SK-N-SH treated with all-trans-retinoic acid at 6 μM for 48 hours (cell line): Measurements from ENCODE around the gene ETV4.

Source experiments
- ATAC-seq: fragments of 200-7000 bp; cut with Tn5 transposase; 3 replicates; pipeline ENCODE4 v1.9.1; 2020; ENCODE audit warnings: mild to moderate bottlenecking, moderate library complexity
- ARNTL ChIP-seq: fragments of 450-650 bp; formaldehyde crosslinking; IDR thresholded peaks from 2 replicates; pipeline ENCODE4 v1.5.0; 2020; ENCODE audit warnings: low read depth, mild to moderate bottlenecking, moderate library complexity, borderline replicate concordance
- BACH2 ChIP-seq: fragments of 250-450 bp; sonication (Bioruptor Pico); IDR thresholded peaks from 2 replicates; pipeline ENCODE4 v1.9.0; 2021; ENCODE audit warnings: mild to moderate bottlenecking, borderline replicate concordance
- CSDC2 ChIP-seq: fragments of 250-450 bp; sonication (Bioruptor Pico); IDR thresholded peaks from 2 replicates; pipeline ENCODE4 v1.5.0; 2020; ENCODE audit warnings: mild to moderate bottlenecking, moderate library complexity
- ESRRG ChIP-seq: fragments of 250-450 bp; sonication (Bioruptor Pico); IDR thresholded peaks from 2 replicates; pipeline ENCODE4 v1.6.1; 2021; ENCODE audit warnings: mild to moderate bottlenecking
- GLIS3 ChIP-seq: fragments of 250-450 bp; sonication (Bioruptor Pico); IDR thresholded peaks from 2 replicates; pipeline ENCODE4 v1.5.0; 2020; ENCODE audit warnings: mild to moderate bottlenecking, moderate library complexity
- ISL1 ChIP-seq: fragments of 250-450 bp; sonication (Bioruptor Pico); IDR thresholded peaks from 2 replicates; pipeline ENCODE4 v2.1.2; 2022; ENCODE audit warnings: mild to moderate bottlenecking, moderate library complexity
- PPARA ChIP-seq: fragments of 250-450 bp; sonication (Bioruptor Pico); IDR thresholded peaks from 2 replicates; pipeline ENCODE4 v1.5.0; 2020; ENCODE audit warnings: mild to moderate bottlenecking, borderline replicate concordance
- RARB ChIP-seq: fragments of 250-450 bp; sonication (Bioruptor Pico); IDR thresholded peaks from 2 replicates; pipeline ENCODE4 v1.8.0; 2021; ENCODE audit warnings: mild to moderate bottlenecking, moderate library complexity
- SNAI2 ChIP-seq: fragments of 250-450 bp; sonication (Bioruptor Pico); IDR thresholded peaks from 2 replicates; pipeline ENCODE4 v1.5.0; 2020; ENCODE audit warnings: mild to moderate bottlenecking, moderate library complexity
- TCF4 ChIP-seq: fragments of 250-450 bp; sonication (Bioruptor Pico); IDR thresholded peaks from 2 replicates; pipeline ENCODE4 v1.8.0; 2021; ENCODE audit warnings: mild to moderate bottlenecking, moderate library complexity, borderline replicate concordance
- TOX ChIP-seq: fragments of 250-450 bp; sonication (Bioruptor Pico); IDR thresholded peaks from 2 replicates; pipeline ENCODE4 v1.8.0; 2021; ENCODE audit warnings: mild to moderate bottlenecking, moderate library complexity, borderline replicate concordance
- ZC3H10 ChIP-seq: fragments of 250-450 bp; sonication (Bioruptor Pico); IDR thresholded peaks from 2 replicates; pipeline ENCODE4 v1.5.1; 2021; ENCODE audit warnings: mild to moderate bottlenecking, moderate library complexity
- ZFP3 ChIP-seq: fragments of 250-450 bp; sonication (Bioruptor Pico); IDR thresholded peaks from 2 replicates; pipeline ENCODE4 v1.5.0; 2020; ENCODE audit warnings: mild to moderate bottlenecking, moderate library complexity
- ZFP30 ChIP-seq: fragments of 450-650 bp; formaldehyde crosslinking; IDR thresholded peaks from 2 replicates; pipeline ENCODE4 v1.5.0; 2022; ENCODE audit warnings: mild to moderate bottlenecking, moderate library complexity
- ZNF565 ChIP-seq: fragments of 450-650 bp; formaldehyde crosslinking; conservative IDR thresholded peaks from 2 replicates; pipeline ENCODE4 v1.5.0; 2020; ENCODE audit warnings: low read depth, mild to moderate bottlenecking, moderate library complexity
- ZNF70 ChIP-seq: fragments of 450-650 bp; formaldehyde crosslinking; IDR thresholded peaks from 2 replicates; pipeline ENCODE4 v1.5.0; 2020; ENCODE audit warnings: mild to moderate bottlenecking, moderate library complexity
- ZNF8 ChIP-seq: fragments of 450-650 bp; formaldehyde crosslinking; IDR thresholded peaks from 2 replicates; pipeline ENCODE4 v1.5.0; 2020; ENCODE audit warnings: mild to moderate bottlenecking, moderate library complexity
- TF ChIP-seq, protein P1 (sequence below): fragments of 250-450 bp; sonication (Bioruptor Pico); IDR thresholded peaks from 2 replicates; pipeline ENCODE4 v1.8.0; 2021; ENCODE audit warnings: low read depth, mild to moderate bottlenecking, moderate library complexity, borderline replicate concordance
- TF ChIP-seq, protein P2 (sequence below): fragments of 250-450 bp; sonication (Bioruptor Pico); IDR thresholded peaks from 2 replicates; pipeline ENCODE4 v1.5.1; 2020; ENCODE audit warnings: low read depth, mild to moderate bottlenecking, moderate library complexity
- TF ChIP-seq, protein P3 (sequence below): fragments of 250-450 bp; sonication (Bioruptor Pico); IDR thresholded peaks from 2 replicates; pipeline ENCODE4 v1.5.1; 2021; ENCODE audit warnings: mild to moderate bottlenecking, moderate library complexity
- TF ChIP-seq, protein P4 (sequence below): fragments of 250-450 bp; sonication (Bioruptor Pico); IDR thresholded peaks from 2 replicates; pipeline ENCODE4 v1.8.0; 2020; ENCODE audit warnings: mild to moderate bottlenecking, moderate library complexity, borderline replicate concordance

Gene ETV4

DNA sequence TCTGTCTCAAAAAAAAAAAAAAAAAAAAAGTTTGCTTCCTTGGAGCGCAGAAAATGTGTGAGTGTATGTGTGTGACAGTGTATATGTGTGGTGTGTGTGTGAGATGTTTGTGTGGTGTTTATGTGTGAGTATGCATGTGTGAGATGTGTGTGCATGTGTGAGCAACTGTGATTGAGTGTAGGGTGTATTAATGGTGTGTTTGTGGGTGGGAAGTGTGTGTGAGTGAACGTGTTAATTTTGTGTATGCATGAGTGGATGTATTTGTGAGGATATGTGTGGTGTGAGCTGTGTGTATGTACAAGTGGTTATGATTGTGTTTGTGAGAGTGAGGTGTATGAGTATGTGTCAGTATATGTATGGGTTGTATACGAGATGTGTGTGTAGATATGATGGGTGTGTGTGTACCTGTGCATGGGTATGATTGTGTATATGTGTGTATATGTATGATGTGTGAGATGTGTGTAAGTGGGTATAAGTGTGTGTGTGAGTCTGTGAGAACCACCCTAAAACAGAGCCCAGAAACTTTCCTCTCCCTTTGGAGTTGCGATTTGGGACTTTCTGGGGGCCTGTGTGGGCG is 22.5 kb upstream of the ETV4 start:
- ATAC-seq = no peak
- TF ChIP-seq ZFP30 (no peak), BACH2 (CRISPR knock-in tag) (no peak), ZNF8 (CRISPR knock-in tag) (no peak), SNAI2 (CRISPR knock-in tag) (no peak), CSDC2 (CRISPR knock-in tag) (no peak), ZFP3 (CRISPR knock-in tag) (no peak), ESRRG (CRISPR knock-in tag) (no peak), TOX (CRISPR knock-in tag) (no peak), ZNF565 (CRISPR knock-in tag) (no peak), ARNTL (CRISPR knock-in tag) (no peak), TCF4 (CRISPR knock-in tag) (no peak), PPARA (no peak)
- TF ChIP-seq, protein P1, sequence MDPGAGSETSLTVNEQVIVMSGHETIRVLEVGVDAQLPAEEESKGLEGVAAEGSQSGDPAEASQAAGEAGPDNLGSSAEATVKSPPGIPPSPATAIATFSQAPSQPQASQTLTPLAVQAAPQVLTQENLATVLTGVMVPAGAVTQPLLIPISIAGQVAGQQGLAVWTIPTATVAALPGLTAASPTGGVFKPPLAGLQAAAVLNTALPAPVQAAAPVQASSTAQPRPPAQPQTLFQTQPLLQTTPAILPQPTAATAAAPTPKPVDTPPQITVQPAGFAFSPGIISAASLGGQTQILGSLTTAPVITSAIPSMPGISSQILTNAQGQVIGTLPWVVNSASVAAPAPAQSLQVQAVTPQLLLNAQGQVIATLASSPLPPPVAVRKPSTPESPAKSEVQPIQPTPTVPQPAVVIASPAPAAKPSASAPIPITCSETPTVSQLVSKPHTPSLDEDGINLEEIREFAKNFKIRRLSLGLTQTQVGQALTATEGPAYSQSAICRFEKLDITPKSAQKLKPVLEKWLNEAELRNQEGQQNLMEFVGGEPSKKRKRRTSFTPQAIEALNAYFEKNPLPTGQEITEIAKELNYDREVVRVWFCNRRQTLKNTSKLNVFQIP (CRISPR knock-in tag) = no peak
- TF ChIP-seq, protein P2, sequence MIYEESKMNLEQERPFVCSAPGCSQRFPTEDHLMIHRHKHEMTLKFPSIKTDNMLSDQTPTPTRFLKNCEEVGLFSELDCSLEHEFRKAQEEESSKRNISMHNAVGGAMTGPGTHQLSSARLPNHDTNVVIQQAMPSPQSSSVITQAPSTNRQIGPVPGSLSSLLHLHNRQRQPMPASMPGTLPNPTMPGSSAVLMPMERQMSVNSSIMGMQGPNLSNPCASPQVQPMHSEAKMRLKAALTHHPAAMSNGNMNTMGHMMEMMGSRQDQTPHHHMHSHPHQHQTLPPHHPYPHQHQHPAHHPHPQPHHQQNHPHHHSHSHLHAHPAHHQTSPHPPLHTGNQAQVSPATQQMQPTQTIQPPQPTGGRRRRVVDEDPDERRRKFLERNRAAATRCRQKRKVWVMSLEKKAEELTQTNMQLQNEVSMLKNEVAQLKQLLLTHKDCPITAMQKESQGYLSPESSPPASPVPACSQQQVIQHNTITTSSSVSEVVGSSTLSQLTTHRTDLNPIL (CRISPR knock-in tag) = no peak
- TF ChIP-seq, protein P3, sequence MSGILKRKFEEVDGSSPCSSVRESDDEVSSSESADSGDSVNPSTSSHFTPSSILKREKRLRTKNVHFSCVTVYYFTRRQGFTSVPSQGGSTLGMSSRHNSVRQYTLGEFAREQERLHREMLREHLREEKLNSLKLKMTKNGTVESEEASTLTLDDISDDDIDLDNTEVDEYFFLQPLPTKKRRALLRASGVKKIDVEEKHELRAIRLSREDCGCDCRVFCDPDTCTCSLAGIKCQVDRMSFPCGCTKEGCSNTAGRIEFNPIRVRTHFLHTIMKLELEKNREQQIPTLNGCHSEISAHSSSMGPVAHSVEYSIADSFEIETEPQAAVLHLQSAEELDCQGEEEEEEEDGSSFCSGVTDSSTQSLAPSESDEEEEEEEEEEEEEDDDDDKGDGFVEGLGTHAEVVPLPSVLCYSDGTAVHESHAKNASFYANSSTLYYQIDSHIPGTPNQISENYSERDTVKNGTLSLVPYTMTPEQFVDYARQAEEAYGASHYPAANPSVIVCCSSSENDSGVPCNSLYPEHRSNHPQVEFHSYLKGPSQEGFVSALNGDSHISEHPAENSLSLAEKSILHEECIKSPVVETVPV (CRISPR knock-in tag) = no peak

DNA sequence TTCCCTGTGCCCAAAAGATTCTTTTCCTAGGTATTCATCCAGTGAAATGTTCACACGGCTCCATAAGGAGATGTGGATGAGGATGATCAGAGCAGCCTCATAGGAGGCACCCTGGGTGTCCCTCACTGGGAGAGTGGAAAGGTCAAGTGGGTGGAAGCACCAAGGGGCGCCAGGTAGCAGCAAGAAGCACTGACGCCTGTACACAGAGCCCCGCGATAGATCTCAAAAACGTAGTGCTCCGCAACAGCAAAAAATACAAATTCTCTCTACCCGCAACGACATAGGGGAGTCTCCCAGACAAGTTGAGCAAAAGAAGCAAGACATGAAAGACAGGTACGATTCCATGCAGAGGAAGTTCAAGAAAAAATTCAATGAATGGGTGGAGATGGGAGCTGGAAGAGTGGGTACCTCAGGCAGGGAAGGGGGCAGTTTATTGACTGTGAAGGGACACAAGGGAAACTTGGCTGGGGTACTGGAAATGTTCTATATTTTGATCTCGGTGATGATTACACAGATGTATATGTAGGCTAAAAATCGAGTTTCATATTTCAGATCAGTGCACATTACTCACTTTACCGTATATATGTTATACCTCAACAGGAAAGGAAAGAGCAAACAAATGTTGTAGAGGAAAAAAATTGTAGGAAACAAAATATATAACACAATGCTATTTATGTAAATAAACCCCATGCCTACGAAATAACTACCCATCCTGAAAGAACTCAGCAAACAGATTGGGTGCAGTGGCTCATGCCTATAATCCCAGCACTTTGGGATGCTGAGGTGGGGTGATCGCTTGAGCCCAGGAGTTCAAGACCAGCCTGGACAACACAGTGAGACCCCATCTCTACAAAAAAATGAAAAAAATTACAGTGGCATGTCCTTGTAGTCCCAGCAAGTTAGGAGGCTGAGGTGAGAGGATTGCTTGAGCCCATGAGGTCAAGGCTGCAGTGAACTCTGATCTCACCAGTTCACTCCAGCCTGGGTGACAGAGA is 17.8 kb upstream of the ETV4 start:
- no peak for TF ChIP-seq ARNTL (CRISPR knock-in tag)
- TF ChIP-seq ZC3H10 = no peak
- no peak for TF ChIP-seq SNAI2 (CRISPR knock-in tag)
- TF ChIP-seq, protein P3 (CRISPR knock-in tag) = no peak
- TF ChIP-seq, protein P4, sequence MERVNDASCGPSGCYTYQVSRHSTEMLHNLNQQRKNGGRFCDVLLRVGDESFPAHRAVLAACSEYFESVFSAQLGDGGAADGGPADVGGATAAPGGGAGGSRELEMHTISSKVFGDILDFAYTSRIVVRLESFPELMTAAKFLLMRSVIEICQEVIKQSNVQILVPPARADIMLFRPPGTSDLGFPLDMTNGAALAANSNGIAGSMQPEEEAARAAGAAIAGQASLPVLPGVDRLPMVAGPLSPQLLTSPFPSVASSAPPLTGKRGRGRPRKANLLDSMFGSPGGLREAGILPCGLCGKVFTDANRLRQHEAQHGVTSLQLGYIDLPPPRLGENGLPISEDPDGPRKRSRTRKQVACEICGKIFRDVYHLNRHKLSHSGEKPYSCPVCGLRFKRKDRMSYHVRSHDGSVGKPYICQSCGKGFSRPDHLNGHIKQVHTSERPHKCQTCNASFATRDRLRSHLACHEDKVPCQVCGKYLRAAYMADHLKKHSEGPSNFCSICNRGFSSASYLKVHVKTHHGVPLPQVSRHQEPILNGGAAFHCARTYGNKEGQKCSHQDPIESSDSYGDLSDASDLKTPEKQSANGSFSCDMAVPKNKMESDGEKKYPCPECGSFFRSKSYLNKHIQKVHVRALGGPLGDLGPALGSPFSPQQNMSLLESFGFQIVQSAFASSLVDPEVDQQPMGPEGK (CRISPR knock-in tag) = no peak
- no peak for TF ChIP-seq ZNF70 (CRISPR knock-in tag)
- TF ChIP-seq RARB (CRISPR knock-in tag) = no peak
- TF ChIP-seq TCF4 (CRISPR knock-in tag) = no peak
- TF ChIP-seq, protein P1 (CRISPR knock-in tag) = no peak
- no peak for TF ChIP-seq BACH2 (CRISPR knock-in tag)
- no peak for TF ChIP-seq ISL1 (CRISPR knock-in tag)
- no peak for TF ChIP-seq ZNF8 (CRISPR knock-in tag)
- no peak for TF ChIP-seq ZFP30
- TF ChIP-seq CSDC2 (CRISPR knock-in tag) = no peak
- TF ChIP-seq PPARA = no peak
- TF ChIP-seq GLIS3 (CRISPR knock-in tag) = no peak
- no peak for TF ChIP-seq ESRRG (CRISPR knock-in tag)
- TF ChIP-seq ZFP3 (CRISPR knock-in tag) = no peak
- TF ChIP-seq TOX (CRISPR knock-in tag) = no peak
- TF ChIP-seq, protein P2 (CRISPR knock-in tag) = no peak
- ATAC-seq = no peak
